Measurements from ENCODE around the gene RBM20.
"Not testable (repeated sequence)": the region's sequence is repeated elsewhere in the genome, so short reads cannot be mapped to it uniquely, and the experiment has no call there.

RBM20 gene

GRCh38 chr10:110706690-110707098 is 62.6 kb downstream of the RBM20 start:
- peak; percentile 95 for DNase-seq

GRCh38 chr10:110708776-110709443 is 64.8 kb downstream of the RBM20 start:
- DNase-seq, result no peak

- DNase-seq, result no peak
Measured at GRCh38 chr10:110709444-110709828, 65.3 kb downstream of the RBM20 start.

GRCh38 chr10:110709964-110710587 is 65.9 kb downstream of the RBM20 start:
- no peak for DNase-seq

- DNase-seq, result no peak
Measured at GRCh38 chr10:110710621-110711020, 66.5 kb downstream of the RBM20 start.

- no peak for DNase-seq
Measured at GRCh38 chr10:110711382-110711781, 67.2 kb downstream of the RBM20 start.

- no peak for DNase-seq
Measured at GRCh38 chr10:110714356-110714755, 70.2 kb downstream of the RBM20 start.

GRCh38 chr10:110717781-110718589 is 73.8 kb downstream of the RBM20 start:
- DNase-seq, result no peak

GRCh38 chr10:110721406-110722038 is 77.4 kb downstream of the RBM20 start:
- DNase-seq, result no peak

- DNase-seq, result no peak
Measured at GRCh38 chr10:110723224-110723891, 79.2 kb downstream of the RBM20 start.

GRCh38 chr10:110724116-110724921 is 80.2 kb downstream of the RBM20 start:
- no peak for DNase-seq

GRCh38 chr10:110724937-110725336 is 80.8 kb downstream of the RBM20 start:
- DNase-seq, result no peak

- DNase-seq, result peak; percentile 50
Measured at GRCh38 chr10:110725801-110726630, 81.9 kb downstream of the RBM20 start.

GRCh38 chr10:110727785-110728184 is 83.6 kb downstream of the RBM20 start:
- not testable (repeated sequence) for DNase-seq

GRCh38 chr10:110730345-110731050 is 86.4 kb downstream of the RBM20 start:
- no peak for DNase-seq

- DNase-seq, result no peak
Measured at GRCh38 chr10:110733218-110733952, 89.2 kb downstream of the RBM20 start.

GRCh38 chr10:110735620-110736027 is 91.5 kb downstream of the RBM20 start:
- DNase-seq, result no peak

- DNase-seq, result no peak
Measured at GRCh38 chr10:110737886-110738634, 93.9 kb downstream of the RBM20 start.

- DNase-seq, result peak; percentile 21
Measured at GRCh38 chr10:110739811-110740271, 95.7 kb downstream of the RBM20 start.

Measured in EL (cell line).